Stimulated activated naive CD8-positive, alpha-beta T cell treated with anti-CD3 and anti-CD28 coated beads, Interleukin-15, Interleukin-2, amounts not matched to agents 100 U/mL and 50 U/mL, for 24 hours (primary cell): ENCODE measurements around the gene CDR2.
"Not testable (repeated sequence)": the region's sequence is repeated elsewhere in the genome, so short reads cannot be mapped to it uniquely, and the experiment has no call there.

Experiments used
- ATAC-seq: fragments of 150-1000 bp; cut with Tn5 transposase; one replicate; pipeline ENCODE4 v1.10.0; 2021
- DNase-seq: peaks from one replicate; pipeline ENCODE4 v3.0.0; 2021

CDR2 gene

DNA sequence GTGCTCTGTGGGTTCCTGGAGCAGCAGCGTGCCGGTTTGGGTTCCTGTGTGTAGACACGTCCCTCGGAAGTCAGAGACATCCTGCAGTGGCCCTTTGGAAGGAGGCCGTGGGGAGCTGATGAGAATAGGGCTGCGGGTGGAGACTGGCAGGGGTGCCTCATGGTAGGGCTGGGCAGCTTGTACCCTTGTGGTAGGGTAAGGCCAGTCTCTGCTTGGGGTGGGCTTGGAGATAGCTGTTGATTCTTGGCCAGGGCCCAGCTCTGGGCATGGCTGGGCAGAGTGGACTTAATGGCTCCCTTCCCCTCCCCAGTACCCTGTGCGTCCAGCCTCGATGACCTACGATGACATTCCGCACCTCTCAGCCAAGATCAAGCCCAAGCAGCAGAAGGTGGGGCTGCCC is 66.6 kb downstream of the CDR2 start:
- ATAC-seq (no peak), DNase-seq (no peak)

- DNase-seq (no peak), ATAC-seq (no peak)
These were observed 67.6 kb downstream of the CDR2 start for GRCh38 chr16:22306788-22307187.

DNA sequence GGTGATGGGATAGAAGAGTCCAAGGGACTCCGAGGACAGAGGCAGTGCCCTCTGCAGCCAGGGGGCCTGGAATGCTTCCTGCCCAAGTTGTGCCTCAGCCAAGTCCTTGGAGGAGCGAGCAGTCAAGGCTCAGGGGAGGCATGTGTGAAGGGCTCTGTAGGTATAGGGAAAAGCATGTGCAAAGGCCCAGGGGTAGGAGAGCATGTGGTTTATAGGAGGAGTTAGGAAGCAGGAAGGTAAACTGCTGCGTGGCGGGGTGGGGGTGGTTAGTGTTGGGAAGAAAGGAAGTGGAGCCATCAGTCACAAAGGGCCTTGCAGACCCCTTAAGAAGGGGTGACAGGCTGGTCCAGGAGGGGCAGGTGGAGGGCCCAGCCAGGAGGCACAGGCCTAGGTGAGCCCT is 70.0 kb downstream of the CDR2 start:
- ATAC-seq (no peak), DNase-seq (no peak)

- no peak for ATAC-seq
- DNase-seq, result no peak
These were observed 71.5 kb downstream of the CDR2 start for GRCh38 chr16:22302776-22303363.

GRCh38 chr16:22301423-22301822 is 73.0 kb downstream of the CDR2 start:
- not testable (repeated sequence) for ATAC-seq, DNase-seq

- DNase-seq (peak; percentile 48), ATAC-seq (no peak)
These were observed 73.9 kb downstream of the CDR2 start for GRCh38 chr16:22300427-22301071.

GRCh38 chr16:22299036-22299435 is 75.4 kb downstream of the CDR2 start:
- DNase-seq (no peak), ATAC-seq (no peak)

DNA sequence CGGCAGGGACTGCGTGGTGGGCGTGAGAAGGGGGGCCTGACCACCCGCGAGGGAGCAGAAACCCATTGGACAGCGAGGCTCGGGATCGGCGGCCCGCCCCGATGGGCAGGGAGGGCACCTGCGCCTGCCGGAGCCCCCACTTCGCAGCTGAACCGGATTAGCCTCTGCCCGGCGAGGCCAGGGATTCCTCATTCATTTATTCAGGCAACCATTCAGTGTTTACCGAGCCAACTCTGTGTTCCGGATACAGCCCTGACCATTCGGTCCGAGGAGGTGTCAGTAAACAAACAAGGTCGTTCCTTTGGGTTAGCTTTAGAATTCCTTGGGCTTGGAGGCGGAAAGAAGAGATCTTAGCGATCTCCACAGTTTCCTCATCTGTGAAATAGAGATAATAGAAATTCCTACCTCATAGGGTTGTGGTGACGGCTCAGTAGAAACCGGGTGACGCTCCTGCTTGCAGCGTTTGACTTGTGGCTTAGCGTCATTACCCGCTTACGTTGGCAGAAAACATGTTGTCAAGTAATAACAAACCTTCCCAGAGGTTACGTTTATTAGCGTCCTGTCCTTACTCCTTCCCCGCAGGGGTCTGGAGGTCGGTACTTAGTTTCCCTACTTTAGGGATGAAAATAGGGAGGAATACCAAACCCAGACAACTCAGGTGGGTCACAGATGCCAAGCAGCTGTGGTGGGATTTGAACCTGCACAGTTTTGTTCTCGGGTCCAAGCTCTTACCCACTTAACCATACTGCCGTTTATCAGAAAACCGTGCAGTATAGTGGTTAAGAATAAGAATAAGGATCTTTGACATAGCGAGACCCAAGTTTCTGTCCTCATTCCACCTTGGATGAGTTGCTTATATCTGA is 76.3 kb downstream of the CDR2 start:
- DNase-seq (peak; percentile 73), ATAC-seq (peak; percentile 50)

GRCh38 chr16:22297114-22297870 is 77.1 kb downstream of the CDR2 start, which contains the start of gene POLR3E:
Gene POLR3E (plus strand): TSS chr16:22297409. CDS start chr16:22302969, 5,560 bp downstream.
- DNase-seq (peak; percentile 100), ATAC-seq (peak; percentile 93)

GRCh38 chr16:22296225-22297113 is 78.0 kb downstream of the CDR2 start:
- no peak for DNase-seq
- ATAC-seq, result no peak
